ENCODE measurements around the gene RANBP10. TPM values are rescaled to one million over a fixed set of nuclear protein-coding genes. Genes with fewer than 3 reads are reported as not detected.

The RANBP10 gene
- total and polyA plus RNA-seq, 2 of the 13 experiments (the other 11 are each of a cell fraction or from before 2014, with no cell fraction given) = 9.2 to 22.7 TPM

DNA sequence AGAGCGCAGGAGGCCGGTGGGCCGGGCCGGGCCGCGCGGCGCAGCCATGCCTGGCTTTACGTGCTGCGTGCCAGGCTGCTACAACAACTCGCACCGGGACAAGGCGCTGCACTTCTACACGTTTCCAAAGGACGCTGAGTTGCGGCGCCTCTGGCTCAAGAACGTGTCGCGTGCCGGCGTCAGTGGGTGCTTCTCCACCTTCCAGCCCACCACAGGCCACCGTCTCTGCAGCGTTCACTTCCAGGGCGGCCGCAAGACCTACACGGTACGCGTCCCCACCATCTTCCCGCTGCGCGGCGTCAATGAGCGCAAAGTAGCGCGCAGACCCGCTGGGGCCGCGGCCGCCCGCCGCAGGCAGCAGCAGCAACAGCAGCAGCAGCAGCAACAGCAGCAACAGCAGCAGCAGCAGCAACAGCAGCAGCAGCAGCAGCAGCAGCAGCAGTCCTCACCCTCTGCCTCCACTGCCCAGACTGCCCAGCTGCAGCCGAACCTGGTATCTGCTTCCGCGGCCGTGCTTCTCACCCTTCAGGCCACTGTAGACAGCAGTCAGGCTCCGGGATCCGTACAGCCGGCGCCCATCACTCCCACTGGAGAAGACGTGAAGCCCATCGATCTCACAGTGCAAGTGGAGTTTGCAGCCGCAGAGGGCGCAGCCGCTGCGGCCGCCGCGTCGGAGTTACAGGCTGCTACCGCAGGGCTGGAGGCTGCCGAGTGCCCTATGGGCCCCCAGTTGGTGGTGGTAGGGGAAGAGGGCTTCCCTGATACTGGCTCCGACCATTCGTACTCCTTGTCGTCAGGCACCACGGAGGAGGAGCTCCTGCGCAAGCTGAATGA lies 36.4 kb upstream of the RANBP10 start (continued):
- TF ChIP-seq MAFK (conservative IDR thresholded peaks at IDR 0.05 in 1 of 2, IDR thresholded peaks at IDR 0.05 in 1 of 2; ENCODE audit: low read length in 2 of 2) (no peak), ZNF44 (CRISPR knock-in tag; IDR thresholded peaks at IDR 0.05) (peak; percentile 87), CHD4 (IDR thresholded peaks at IDR 0.05; ENCODE audit: borderline replicate concordance, low read length) (no peak), MYC (CRISPR knock-in tag; IDR thresholded peaks at IDR 0.05; ENCODE audit: borderline replicate concordance) (peak; percentile 12), CCAR2 (optimal IDR thresholded peaks at IDR 0.05; ENCODE audit: low read depth, low read length) (no peak), ZNF749 (CRISPR knock-in tag; IDR thresholded peaks at IDR 0.05; ENCODE audit: borderline replicate concordance) (no peak), ZNF451 (CRISPR knock-in tag; IDR thresholded peaks at IDR 0.05) (peak; percentile 62; the same call in 1 of the 2 replicates), ZNF10 (CRISPR knock-in tag; IDR thresholded peaks at IDR 0.05; ENCODE audit: borderline replicate concordance, low read depth) (0 out of 2 replicates have a peak, but pooled peaks have one; percentile 36), SALL1 (CRISPR knock-in tag; IDR thresholded peaks at IDR 0.05) (peak; percentile 34), MTF1 (CRISPR knock-in tag; IDR thresholded peaks at IDR 0.05) (no peak), ZNF841 (CRISPR knock-in tag; IDR thresholded peaks at IDR 0.05; ENCODE audit: borderline replicate concordance) (no peak), ARID3A (IDR thresholded peaks at IDR 0.05; ENCODE audit: low read depth, low read length) (no peak), ZNF777 (CRISPR knock-in tag; IDR thresholded peaks at IDR 0.05) (peak; percentile 97), ZNF768 (CRISPR knock-in tag; IDR thresholded peaks at IDR 0.05) (peak; percentile 48; the same call in 1 of the 2 replicates), ZNF3 (CRISPR knock-in tag; IDR thresholded peaks at IDR 0.05) (0 out of 2 replicates have a peak, but pooled peaks have one; percentile 43), SRSF9 (IDR thresholded peaks at IDR 0.05; ENCODE audit: borderline replicate concordance, insufficient read depth, low read depth, low read length, poor library complexity, severe bottlenecking) (no peak), ZNF30 (CRISPR knock-in tag; IDR thresholded peaks at IDR 0.05) (0 out of 2 replicates have a peak, but pooled peaks have one; percentile 85), ZNF558 (CRISPR knock-in tag; IDR thresholded peaks at IDR 0.05; ENCODE audit: borderline replicate concordance) (0 out of 2 replicates have a peak, but pooled peaks have one; percentile 49)
- TF ChIP-seq, protein P1, sequence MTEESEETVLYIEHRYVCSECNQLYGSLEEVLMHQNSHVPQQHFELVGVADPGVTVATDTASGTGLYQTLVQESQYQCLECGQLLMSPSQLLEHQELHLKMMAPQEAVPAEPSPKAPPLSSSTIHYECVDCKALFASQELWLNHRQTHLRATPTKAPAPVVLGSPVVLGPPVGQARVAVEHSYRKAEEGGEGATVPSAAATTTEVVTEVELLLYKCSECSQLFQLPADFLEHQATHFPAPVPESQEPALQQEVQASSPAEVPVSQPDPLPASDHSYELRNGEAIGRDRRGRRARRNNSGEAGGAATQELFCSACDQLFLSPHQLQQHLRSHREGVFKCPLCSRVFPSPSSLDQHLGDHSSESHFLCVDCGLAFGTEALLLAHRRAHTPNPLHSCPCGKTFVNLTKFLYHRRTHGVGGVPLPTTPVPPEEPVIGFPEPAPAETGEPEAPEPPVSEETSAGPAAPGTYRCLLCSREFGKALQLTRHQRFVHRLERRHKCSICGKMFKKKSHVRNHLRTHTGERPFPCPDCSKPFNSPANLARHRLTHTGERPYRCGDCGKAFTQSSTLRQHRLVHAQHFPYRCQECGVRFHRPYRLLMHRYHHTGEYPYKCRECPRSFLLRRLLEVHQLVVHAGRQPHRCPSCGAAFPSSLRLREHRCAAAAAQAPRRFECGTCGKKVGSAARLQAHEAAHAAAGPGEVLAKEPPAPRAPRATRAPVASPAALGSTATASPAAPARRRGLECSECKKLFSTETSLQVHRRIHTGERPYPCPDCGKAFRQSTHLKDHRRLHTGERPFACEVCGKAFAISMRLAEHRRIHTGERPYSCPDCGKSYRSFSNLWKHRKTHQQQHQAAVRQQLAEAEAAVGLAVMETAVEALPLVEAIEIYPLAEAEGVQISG (CRISPR knock-in tag; IDR thresholded peaks at IDR 0.05) = no peak; the same call in 1 of the 2 replicates
- TF ChIP-seq, protein P2, sequence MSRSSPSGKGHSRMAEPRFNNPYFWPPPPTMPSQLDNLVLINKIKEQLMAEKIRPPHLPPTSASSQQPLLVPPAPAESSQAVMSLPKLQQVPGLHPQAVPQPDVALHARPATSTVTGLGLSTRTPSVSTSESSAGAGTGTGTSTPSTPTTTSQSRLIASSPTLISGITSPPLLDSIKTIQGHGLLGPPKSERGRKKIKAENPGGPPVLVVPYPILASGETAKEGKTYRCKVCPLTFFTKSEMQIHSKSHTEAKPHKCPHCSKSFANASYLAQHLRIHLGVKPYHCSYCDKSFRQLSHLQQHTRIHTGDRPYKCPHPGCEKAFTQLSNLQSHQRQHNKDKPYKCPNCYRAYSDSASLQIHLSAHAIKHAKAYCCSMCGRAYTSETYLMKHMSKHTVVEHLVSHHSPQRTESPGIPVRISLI (CRISPR knock-in tag; IDR thresholded peaks at IDR 0.05; ENCODE audit: borderline replicate concordance) = no peak
- TF ChIP-seq, protein P3, sequence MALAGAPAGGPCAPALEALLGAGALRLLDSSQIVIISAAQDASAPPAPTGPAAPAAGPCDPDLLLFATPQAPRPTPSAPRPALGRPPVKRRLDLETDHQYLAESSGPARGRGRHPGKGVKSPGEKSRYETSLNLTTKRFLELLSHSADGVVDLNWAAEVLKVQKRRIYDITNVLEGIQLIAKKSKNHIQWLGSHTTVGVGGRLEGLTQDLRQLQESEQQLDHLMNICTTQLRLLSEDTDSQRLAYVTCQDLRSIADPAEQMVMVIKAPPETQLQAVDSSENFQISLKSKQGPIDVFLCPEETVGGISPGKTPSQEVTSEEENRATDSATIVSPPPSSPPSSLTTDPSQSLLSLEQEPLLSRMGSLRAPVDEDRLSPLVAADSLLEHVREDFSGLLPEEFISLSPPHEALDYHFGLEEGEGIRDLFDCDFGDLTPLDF (CRISPR knock-in tag; IDR thresholded peaks at IDR 0.05) = 0 out of 2 replicates have a peak, but pooled peaks have one; percentile 5

All from HepG2 (cell line).